ENCODE measurements around the gene IKZF4. TPM values are rescaled to one million over a fixed set of nuclear protein-coding genes. Genes with fewer than 3 reads are reported as not detected.
"Not testable (repeated sequence)": the region's sequence is repeated elsewhere in the genome, so short reads cannot be mapped to it uniquely, and the experiment has no call there.

The IKZF4 gene
- total RNA-seq, 1 donor from 2014 or later, result 3.7 TPM

GRCh38 chr12:55999522-55999921, 21.3 kb upstream of the IKZF4 start:
- DNase-seq (ENCODE audit: low read depth), result not testable (repeated sequence)

- not testable (repeated sequence) for DNase-seq (ENCODE audit: low read depth)
These were observed 20.8 kb upstream of the IKZF4 start for GRCh38 chr12:55999999-56000540.

GRCh38 chr12:56001487-56002100, 19.2 kb upstream of the IKZF4 start:
- DNase-seq (ENCODE audit: low read depth), result peak; percentile 75

GRCh38 chr12:56003376-56003775, 17.5 kb upstream of the IKZF4 start:
- DNase-seq (ENCODE audit: low read depth), result not testable (repeated sequence)

- DNase-seq (ENCODE audit: low read depth), result no peak
These were observed 16.6 kb upstream of the IKZF4 start for GRCh38 chr12:56004211-56004610.

GRCh38 chr12:56007564-56008559, 13.0 kb upstream of the IKZF4 start:
- no peak for DNase-seq (ENCODE audit: low read depth)

GRCh38 chr12:56010111-56010570, 10.7 kb upstream of the IKZF4 start:
- no peak for DNase-seq (ENCODE audit: low read depth)

- DNase-seq (ENCODE audit: low read depth), result no peak
These were observed 9.2 kb upstream of the IKZF4 start for GRCh38 chr12:56011509-56012090.

- no peak for DNase-seq (ENCODE audit: low read depth)
These were observed 7.4 kb upstream of the IKZF4 start for GRCh38 chr12:56013482-56013881.

- DNase-seq (ENCODE audit: low read depth), result peak; percentile 68
These were observed 6.6 kb upstream of the IKZF4 start for GRCh38 chr12:56014205-56014604.

- DNase-seq (ENCODE audit: low read depth), result no peak
These were observed 3.7 kb upstream of the IKZF4 start for GRCh38 chr12:56017181-56017580.

- DNase-seq (ENCODE audit: low read depth), result no peak
These were observed 2.5 kb upstream of the IKZF4 start for GRCh38 chr12:56018356-56018755.

GRCh38 chr12:56021889-56022497, 1.1 kb downstream of the IKZF4 start:
- DNase-seq (ENCODE audit: low read depth), result no peak

- DNase-seq (ENCODE audit: low read depth), result no peak
These were observed 7.8 kb downstream of the IKZF4 start for GRCh38 chr12:56028511-56029165.

- DNase-seq (ENCODE audit: low read depth), result no peak
These were observed 8.3 kb downstream of the IKZF4 start for GRCh38 chr12:56029166-56029519.

- DNase-seq (ENCODE audit: low read depth), result peak; percentile 51
These were observed 8.9 kb downstream of the IKZF4 start for GRCh38 chr12:56029666-56030293.

- DNase-seq (ENCODE audit: low read depth), result no peak
These were observed 11.1 kb downstream of the IKZF4 start for GRCh38 chr12:56031987-56032386.

GRCh38 chr12:56034586-56035332, 13.9 kb downstream of the IKZF4 start:
- DNase-seq (ENCODE audit: low read depth), result no peak

- no peak for DNase-seq (ENCODE audit: low read depth)
These were observed 16.3 kb downstream of the IKZF4 start for GRCh38 chr12:56037161-56037560.

GRCh38 chr12:56038022-56038655, 17.3 kb downstream of the IKZF4 start:
- no peak for DNase-seq (ENCODE audit: low read depth)
